SH-SY5Y (cell line): Measurements from ENCODE around the gene BCORL1.

Experiments
- GATA2 ChIP-seq: IDR thresholded peaks from 2 replicates; pipeline ENCODE4 v1.6.1; 2011; ENCODE audit warnings: mild to moderate bottlenecking, low read depth, low read length
- GATA3 ChIP-seq: IDR thresholded peaks from 2 replicates; pipeline ENCODE4 v1.6.1; 2011; ENCODE audit warnings: low read depth, mild to moderate bottlenecking, low read length, moderate library complexity

DNA sequence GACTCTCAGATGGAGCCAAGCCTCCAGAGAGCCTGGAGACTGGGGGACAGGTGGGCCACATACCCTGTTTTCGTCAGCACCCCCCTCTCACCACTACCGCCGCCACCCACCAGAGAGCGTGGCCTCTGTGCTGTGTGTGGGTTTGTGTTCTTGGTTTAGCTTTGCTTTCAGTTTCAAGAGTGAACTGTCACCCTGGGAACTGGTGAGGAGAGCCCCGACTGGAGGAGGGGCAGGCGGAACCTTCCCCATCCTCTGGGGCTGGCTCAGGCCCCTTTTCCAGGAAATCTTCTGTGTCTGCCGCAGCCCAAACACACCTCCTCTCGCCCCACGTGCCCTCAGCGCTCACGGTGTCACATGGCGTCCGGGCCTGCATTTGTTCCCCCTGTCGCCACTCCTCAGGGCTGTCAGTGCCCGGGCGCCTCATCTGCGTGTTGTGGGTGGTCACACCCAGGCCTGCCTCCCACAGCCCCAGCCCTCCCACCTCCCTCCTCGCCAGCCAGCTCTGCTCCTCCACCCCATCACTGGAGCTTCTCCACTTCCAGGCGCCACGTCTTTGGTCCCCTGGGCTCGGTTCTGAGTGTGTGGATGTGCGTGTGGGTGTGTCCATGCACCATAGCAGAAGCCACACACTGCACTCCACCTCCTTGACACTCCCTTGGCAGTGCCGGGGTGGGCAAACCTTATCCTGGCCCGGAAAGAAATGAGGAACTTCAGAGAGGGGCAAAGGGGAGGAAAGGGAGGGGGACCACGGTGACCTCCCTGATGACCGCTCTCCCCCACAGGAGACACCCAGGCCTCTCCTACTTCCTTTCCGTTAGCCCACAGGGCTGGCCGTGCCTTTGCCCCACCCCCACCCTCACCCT lies 100.0 kb downstream of the BCORL1 start:
- TF ChIP-seq GATA2, result no peak
- no peak for TF ChIP-seq GATA3
